GM12864 (cell line): ENCODE results near the gene ADAMTS13.

Experiments
- DNase-seq: peaks from one replicate; pipeline ENCODE4 v3.0.0-alpha.2; 2011; ENCODE audit warnings: low read depth
- H3K4me3 ChIP-seq: 2 replicates; pipeline ENCODE4 v1.5.1; 2011; ENCODE audit warnings: mild to moderate bottlenecking, low read depth, low read length, control low read depth
- TF ChIP-seq, protein P1 (sequence below): IDR thresholded peaks from 2 replicates; pipeline ENCODE4 v1.5.1; 2011; ENCODE audit warnings: low read depth, mild to moderate bottlenecking, moderate library complexity, low read length, control low read depth, inconsistent platforms; ENCODE audit errors: missing control alignments

Gene ADAMTS13

DNA sequence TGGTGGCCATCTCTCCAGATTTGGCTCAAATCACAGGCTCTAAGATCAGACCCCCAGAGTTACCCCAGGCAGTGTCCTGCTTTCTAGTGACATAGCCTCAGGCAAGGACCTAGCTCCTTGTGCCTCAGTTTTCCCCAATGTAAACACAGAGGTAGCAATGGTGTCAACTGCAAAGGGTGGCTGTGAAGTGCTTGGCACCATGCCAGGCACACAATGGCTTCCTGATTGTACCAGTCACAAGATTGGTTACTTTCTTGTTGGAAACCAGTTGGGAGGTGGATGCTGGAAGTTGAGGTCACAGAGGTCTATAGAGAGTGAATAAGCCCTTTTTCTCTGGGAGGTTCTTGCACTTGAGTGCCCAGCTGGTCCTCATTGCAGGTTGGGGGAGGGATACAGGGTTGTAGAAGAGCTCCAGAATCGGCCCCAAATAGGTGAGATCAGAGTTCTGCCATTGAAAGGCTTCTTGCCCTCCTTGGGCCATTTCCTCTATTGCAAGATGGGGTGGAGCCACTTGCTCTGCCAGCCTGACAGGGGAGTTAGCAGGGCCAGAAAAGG lies 43.7 kb upstream of the ADAMTS13 start:
- DNase-seq = no peak
- no peak overlapping the region for H3K4me3 ChIP-seq
- TF ChIP-seq, protein P1, sequence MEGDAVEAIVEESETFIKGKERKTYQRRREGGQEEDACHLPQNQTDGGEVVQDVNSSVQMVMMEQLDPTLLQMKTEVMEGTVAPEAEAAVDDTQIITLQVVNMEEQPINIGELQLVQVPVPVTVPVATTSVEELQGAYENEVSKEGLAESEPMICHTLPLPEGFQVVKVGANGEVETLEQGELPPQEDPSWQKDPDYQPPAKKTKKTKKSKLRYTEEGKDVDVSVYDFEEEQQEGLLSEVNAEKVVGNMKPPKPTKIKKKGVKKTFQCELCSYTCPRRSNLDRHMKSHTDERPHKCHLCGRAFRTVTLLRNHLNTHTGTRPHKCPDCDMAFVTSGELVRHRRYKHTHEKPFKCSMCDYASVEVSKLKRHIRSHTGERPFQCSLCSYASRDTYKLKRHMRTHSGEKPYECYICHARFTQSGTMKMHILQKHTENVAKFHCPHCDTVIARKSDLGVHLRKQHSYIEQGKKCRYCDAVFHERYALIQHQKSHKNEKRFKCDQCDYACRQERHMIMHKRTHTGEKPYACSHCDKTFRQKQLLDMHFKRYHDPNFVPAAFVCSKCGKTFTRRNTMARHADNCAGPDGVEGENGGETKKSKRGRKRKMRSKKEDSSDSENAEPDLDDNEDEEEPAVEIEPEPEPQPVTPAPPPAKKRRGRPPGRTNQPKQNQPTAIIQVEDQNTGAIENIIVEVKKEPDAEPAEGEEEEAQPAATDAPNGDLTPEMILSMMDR = no peak

DNA sequence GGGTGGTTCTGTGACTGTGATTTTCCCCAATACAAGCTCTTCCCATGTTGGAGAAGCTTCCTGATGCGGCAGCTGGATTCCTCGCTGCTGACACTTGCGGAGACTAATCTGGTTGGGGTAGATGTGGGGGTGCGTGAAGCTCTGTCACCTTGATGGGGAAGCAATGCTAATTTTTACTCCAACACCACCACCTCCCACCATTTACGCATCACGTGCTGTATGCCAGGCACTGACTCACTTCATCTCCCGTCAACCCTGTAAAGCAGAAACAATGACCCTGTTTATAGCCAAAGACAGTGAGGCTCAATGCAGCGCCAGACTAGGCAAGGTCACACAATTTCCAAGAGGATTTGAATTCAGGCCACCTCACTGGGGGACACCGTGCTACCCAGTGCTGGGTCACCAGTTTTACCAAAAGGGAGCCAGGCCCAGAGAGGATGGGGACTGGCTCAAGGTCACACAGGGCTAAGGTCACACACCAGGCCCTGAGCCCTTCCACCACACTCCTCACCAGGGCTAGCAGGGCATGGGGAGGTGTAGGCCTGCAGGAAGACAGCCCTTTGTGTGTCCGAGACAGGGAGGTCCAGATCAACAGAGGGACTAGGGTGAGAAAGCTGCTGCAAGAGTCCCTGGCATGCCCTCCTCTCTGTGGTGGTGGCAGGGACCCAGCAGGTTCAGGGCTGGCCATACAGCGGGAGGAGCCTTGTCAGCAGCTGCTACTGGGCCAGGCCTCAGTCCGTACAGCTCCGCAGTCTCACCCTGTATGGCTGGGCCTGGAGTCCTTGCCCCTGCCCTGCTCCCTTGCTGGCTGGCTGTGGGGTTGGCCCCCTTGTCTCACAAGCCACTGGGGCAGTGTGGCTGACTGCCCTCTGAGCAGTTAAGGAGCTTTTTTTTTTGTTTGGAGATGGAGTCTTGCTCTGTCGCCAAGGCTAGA lies 42.7 kb upstream of the ADAMTS13 start:
- TF ChIP-seq, protein P1 = no peak
- no peak for DNase-seq
- no peak overlapping the region for H3K4me3 ChIP-seq

DNA sequence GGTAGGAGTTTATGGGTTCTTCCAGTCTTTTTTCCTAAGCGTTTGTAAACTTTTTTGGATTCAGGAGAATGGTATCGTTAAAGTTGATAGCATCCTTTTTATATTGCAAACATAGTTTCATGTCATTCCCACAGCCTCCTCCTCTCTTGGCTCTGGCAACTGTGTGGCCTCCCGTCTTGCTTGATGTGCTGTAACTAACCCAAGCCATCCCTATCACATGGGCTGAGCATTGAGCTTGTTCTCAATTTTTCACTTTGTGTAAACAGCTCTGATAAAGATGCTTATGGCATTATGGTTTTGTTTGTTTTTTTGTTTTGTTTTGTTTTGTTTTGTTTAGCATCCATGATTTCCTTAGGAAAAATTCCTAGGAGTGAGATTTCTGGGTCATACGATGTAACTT lies 41.4 kb upstream of the ADAMTS13 start:
- TF ChIP-seq, protein P1 = no peak
- H3K4me3 ChIP-seq = no peak overlapping the region
- DNase-seq = no peak

DNA sequence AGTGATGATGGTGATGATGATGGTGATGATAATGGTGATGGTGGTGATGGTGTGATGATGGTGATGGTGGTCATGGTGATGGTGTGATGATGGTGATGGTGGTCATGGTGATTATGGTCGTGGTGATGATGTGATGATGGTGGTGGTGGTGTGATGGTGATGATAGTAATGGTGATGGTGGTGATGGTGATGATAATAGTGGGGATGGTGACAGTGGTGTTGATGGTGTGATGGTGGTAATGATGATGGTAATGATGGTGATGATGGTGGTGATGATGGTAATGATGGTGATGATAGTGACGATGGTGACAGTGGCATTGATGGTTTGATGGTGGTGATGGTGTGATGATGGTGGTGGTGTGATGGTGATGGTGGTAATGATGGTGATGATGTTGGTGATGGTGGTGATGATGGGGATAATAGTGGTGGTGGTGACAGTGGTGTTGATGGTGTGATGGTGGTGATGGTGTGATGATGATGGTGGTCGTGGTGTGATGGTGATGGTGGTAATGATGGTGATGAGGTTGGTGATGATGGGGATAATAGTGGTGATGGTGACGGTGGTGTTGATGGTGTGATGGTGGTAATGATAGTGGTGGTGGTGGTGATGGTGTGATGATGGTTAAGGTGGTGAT lies 39.5 kb upstream of the ADAMTS13 start:
- TF ChIP-seq, protein P1 = no peak
- DNase-seq = no peak
- no peak overlapping the region for H3K4me3 ChIP-seq

DNA sequence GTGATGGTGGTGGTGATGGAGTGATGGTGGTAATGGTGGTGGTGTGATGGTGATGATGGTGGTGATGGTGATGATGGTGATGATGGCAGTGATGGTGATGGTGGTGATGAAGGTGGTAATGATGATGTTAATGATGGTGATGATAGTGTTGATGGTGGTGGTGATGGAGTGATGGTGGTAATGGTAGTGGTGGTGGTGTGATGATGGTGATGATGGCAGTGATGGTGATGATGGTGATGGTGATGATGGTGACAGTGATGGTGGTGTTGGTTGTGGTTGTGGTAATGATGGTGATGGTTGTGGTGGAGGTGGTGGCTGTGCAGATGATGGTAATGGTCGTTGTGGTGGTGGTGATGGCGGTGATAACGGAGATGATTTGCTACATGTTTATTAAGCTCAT lies 38.7 kb upstream of the ADAMTS13 start:
- no peak overlapping the region for H3K4me3 ChIP-seq
- TF ChIP-seq, protein P1 = no peak
- DNase-seq = no peak

DNA sequence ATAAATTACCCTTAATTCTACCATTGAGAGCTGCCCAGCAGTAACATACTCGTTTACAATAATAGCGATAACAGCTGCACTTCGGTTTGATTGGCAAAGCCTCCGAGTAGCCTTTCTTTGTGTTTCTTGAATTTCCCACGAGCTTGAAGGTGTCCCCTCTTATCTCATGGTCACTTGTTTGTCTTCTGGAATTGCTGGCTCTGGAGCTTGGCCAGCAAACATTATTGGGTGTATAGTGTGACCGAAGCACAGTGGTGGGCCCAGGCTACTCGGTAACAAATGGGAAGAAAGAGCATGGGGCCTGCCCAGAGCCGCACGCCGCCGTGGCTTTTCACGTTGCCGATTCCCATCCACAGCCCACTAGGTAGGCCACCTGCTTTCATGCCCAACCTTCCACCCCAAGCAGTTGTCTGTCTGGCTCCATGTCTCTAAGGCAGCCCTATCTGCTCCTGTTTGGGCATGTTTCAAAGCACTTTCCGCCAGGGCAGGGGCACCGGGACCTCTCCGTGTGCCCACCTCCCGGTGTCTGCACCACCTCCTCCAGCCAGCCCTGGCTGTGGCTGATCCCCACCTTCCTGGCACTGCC lies 37.3 kb upstream of the ADAMTS13 start:
- no peak overlapping the region for H3K4me3 ChIP-seq
- TF ChIP-seq, protein P1 = no peak
- DNase-seq = no peak
